GM18517 (cell line): ENCODE measurements around the gene KCNQ1OT1.

Experiments
- ATAC-seq: cut with Tn5 transposase; IDR thresholded peaks from one replicate; pipeline ENCODE4 v1.9.1; 2021; ENCODE audit warnings: mild to moderate bottlenecking, moderate library complexity; ENCODE audit not compliant: unreplicated experiment

KCNQ1OT1 gene

DNA sequence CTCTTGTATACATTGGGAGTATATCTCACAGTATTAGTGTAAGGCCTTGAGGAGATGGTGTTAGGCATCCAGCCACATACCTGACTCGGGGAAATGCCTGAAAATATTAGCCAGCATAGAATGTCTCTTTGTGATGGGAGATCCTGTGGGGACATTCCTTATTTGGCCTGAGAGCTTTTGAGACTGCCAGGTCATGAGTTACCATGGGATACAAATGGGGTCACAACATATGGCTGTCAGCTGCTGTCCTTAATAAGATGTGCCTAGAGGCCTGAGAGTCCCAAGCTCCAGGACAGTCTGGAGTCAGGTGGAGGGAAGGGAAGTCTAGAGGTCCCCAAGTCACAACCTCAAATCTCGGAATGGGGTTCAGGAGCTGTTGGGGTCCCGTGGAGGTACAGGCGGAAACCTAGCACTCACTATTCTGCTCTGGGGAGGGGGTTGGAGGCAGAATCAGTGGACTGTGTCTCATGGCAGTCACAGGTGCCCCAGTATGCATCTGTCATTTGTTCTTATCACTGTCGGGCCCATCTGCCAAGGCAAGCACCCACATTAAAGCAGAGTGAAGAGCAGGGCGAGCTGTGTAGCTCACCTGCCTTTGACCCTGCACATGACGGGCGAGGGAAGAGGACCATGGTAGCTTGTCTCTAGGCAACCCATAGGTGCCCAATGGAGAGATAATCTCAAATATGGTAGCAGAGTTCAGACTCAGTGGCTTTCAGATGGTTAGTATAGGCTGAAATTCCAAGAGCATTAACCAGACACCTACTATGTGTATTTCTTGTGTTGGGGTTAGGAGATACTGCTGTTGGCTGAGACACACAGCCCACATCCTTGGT is 29.9 kb downstream of the KCNQ1OT1 start:
- no peak for ATAC-seq

- no peak for ATAC-seq
These were observed 30.9 kb downstream of the KCNQ1OT1 start for GRCh38 chr11:2668876-2669275.

- no peak for ATAC-seq
These were observed 31.9 kb downstream of the KCNQ1OT1 start for GRCh38 chr11:2667940-2668339.

DNA sequence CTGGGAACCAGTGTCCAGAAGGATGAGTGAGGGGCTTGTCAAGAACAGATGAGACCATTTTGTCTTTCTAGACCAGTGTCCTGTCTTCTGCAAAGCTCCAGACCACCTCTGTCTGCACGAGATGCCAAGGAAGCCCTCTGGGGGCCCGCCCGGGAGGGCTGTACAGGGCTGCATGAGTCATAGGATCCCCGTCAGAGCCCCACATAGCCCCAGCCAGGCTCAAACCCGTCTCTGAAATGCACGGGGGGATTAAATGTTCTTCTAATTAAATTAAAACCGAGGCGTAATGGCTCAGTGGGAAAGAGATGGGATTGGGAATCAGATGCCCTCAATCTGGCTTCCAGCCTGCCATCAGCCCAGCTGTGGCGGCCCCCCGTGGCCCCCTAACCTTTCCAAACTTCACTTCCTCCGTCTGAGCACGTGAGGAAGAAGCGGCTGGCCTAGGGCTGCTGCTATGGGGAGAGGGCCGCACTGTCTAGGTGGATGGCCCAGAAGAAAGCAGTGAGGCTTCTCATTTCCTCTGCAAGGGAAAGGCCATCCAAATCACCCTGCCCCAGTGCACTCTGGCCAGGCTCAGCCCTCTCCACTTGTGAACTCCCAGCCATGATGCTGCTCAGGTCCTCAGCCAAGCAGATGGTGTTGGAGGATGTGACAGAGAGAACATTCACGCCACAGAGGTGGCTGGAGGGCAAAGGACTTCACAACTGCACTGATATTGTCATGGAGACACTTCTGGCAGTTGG is 32.8 kb downstream of the KCNQ1OT1 start:
- no peak for ATAC-seq

DNA sequence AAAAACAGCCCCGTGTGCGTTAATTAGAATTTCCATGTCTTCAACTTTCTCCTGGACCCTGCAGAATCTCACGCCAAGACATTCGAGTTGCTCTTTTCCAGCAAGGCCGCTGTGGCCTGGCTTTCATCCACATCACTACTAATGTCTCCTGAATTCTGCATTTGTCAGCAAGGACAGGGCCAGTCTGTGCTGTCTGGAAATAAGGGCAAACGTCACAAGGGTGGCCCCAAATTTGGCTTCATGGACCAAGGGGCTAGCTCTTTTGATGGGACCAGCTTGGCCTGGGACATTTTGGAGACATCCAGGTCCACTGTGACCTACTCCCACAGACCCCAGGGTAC is 33.4 kb downstream of the KCNQ1OT1 start:
- ATAC-seq = no peak

DNA sequence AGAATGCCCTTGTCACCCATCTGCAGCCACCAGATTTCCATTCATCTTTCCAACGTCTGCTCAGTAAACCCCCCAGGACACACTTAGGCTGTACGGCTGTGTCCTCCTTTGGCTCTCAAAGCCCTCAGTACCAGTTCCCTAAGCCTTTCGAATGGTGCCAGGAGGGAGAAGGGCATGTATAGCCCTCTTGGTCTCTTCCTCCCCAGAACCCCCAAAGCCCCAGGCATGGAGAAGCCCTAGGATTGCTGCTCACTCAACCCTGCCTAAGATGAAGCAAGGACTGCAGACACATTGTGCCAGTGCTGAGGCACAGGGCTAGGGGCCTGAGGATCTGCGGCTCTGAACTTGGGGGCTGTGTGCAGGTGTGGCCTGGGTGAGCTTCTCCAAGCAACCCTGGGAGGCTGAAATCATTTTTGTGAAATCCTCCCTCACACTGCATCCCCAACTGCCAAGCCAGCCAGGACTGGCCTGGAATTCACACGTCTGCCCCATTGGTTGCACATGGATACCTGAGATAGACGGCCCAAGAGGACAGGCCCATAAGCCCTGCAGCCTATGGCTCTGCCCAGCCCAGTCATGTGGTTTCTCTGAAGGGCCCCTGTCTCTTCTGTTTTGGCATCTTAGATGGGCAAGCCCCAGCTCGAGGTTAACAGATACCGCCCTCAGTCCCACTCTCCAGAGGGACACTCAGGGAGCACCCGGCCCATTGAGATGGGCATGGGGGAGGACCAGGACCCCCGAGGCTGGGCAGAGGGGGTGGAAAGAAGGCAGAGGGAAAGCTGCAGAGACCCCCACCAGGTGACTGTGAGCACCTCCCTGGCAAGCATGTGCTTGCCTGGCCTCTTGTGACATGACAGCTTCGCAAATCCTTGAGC is 34.0 kb downstream of the KCNQ1OT1 start:
- no peak for ATAC-seq

DNA sequence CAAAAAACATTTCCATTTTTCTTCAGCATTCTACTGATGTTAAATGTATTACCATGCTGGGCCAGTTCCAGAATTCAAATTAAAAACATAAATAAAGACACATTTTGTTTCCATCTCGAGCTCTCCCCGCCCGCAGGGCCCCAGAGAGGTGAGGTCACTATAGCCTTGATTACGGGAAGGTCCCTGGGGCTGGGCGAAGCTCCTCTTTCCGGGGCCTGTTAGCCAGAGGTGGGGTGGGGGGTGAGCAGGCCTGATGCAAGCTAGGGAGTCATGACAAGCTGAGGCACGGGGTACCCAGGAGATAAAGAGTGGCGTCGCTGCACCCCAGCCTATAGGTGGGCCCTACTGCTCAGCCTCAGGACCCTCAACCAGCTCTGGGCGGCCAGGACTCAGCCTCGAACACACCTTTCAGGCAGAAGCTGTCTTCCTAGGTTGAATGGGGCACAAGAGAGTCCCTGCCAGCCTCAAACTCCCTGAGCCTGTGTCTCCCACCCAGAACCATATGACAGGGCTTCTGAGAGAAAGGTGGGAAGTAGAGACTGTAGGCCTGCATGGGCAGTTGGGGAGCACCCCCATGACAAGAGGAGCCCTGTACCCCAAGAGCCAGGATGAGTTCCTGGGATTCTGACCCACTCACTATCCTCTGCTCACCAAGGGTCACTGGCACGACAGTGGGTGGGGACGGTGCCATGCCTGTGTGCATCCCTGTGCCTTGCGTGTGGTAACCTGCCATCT is 34.8 kb downstream of the KCNQ1OT1 start:
- ATAC-seq = no peak

DNA sequence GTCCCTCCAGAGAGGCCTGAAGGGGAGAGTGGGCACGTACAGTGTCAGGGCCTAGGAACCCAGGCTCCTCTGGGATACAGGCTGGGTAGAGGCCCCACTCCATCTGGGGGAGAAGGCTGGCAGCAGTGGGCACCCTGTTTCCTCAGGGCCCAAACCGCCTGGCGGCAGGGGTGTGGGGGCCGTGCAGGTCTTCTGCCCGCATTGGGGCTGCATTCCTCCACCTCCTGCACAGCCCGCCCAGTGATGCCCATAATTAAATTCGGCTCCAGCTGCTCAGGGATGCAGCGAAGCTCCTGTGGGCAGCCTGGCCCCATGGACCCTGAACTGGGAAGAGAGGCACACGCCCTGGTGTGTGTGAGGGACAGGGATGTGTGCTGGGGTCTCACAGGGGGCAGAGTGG is 35.4 kb downstream of the KCNQ1OT1 start:
- ATAC-seq = no peak

DNA sequence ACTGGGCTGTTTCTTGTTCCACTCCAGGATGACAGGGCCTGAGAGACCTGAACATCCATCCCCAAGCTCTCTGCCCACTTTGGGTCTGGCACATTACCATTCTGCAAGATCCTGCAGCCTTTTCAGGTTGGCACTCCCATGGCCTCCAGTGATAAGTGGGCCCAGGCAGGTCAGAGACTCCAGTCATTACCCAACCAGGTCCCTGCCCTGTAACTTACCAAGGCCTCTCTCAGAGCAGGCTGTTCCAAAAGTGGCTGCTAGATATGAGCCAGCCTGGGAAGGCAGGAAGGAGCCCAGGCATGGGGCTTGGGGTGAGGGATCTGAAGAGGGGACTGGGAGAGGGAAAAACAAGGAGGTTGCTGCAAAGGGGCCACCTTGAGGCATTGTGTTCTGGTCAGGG is 35.9 kb downstream of the KCNQ1OT1 start:
- ATAC-seq = no peak

DNA sequence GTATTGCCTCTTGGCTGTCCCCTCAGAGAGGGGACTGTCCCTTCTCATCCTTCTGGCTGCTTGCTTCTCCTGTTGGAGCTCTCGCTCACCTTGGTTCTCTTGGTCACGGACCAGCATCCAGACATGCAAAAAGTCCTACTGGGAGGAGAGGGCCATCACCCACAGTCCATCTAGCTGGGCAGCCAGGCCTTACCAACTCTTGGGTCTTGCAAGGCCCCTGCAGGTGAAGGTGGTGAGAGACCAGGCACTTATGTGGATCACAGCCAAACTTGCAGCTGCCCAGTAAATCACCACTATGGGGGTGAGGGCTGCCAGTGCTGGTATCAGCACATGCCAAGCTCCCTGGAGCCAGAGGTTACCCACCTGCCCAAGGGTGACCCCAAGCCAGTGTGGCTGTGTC is 36.3 kb downstream of the KCNQ1OT1 start:
- no peak for ATAC-seq

DNA sequence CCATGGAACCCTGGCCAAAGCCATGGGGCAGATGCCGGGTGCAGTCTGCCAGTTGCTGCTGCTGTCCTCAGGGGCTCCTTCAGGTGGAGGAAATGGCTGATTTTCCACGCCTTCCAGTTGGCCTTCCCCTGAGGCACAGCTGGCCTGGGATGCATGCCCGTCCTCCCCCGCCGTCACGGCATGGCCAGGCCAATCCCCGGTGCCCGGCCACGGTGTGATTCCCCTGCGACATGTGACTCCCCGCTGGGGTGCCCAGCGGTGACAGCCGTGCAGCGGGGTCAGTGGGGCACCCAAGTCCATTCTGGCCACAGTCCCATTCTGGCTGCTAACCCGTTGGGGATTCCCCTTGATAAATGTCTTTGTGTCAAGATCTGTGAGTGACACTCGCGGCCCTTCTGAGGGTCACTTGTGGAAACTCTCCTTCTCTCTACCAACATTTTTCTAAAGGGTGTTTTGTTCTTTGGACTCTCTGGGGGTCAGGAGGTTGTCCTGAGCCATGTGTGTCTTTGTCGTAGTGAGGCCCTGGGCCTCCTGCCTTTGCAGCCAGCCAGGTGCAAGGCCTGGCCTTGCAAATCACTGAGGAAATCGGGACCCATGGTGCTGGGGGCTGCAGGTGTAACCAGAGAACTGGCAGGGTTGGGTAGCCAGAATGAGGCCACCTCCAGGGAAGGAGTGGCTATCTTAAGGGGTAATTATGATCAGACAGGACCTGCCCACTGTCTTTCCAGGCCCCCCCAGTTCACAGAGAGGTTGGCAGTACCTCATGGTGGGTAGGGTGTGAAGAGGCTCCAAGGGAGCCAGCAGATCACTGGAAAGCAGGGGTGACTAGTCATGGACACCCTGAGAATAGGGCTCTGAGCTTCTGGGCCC is 37.1 kb downstream of the KCNQ1OT1 start:
- no peak for ATAC-seq

- ATAC-seq = no peak
These were observed 37.8 kb downstream of the KCNQ1OT1 start for GRCh38 chr11:2662024-2662312.

DNA sequence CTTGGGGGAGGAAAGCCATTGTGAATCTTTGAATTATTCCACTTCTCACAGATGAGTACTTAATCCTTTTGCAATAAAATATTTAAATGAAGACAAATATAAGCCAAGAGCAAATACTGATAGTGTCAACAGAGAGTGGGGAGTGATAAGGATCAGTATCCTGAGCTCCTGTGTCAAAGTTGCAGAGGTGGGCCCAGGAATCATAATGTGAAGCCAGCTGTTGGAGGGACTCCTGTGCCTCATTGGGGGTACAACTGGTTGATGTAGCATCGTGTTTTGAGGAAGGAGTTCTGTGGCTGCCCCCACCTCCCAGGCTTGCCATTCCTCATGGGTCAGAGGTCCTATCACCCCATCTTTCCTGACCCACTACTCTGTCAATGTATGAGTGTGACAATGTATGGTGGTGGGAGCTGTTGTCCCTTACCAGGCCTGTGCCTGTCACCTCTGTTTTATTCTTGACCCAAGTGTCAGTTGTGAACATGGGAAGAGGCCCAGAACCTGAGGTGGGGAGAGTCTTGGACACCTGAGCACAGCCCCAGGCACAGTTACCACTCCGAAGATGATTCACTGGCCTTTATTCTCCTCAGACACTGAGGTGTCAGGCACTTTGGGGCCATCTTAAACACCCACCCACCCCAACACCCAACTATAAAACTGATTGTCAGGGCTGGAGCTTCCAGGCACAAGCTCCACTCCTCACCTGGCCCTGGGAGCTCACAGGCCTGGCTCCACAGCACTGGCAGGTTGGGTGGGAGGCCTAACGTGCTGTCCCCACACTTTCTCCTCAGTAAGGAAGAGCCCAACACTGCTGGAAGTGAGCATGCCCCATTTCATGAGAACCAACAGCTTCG is 38.4 kb downstream of the KCNQ1OT1 start:
- ATAC-seq = no peak

- no peak for ATAC-seq
These were observed 39.3 kb downstream of the KCNQ1OT1 start for GRCh38 chr11:2660357-2660939.

GRCh38 chr11:2657697-2658284 is 42.0 kb downstream of the KCNQ1OT1 start:
- no peak for ATAC-seq

- no peak for ATAC-seq
These were observed 42.9 kb downstream of the KCNQ1OT1 start for GRCh38 chr11:2656859-2657258.

GRCh38 chr11:2655834-2656622 is 43.8 kb downstream of the KCNQ1OT1 start:
- ATAC-seq = no peak
